Ovary (tissue), 9 donors: Measurements from ENCODE around the gene TUT7. TPM values are rescaled to one million over a fixed set of nuclear protein-coding genes. Genes with fewer than 3 reads are reported as not detected.

Experiments
- DNase-seq, 5 donors: peaks; one replicate each; pipeline ENCODE4 v3.0.0-alpha.2; 2019 to 2020
- H3K27ac ChIP-seq, 2 donors: fragments of 200-600 bp; one replicate each; pipeline versions ENCODE4 v1.5.1 to v1.8.0; 2019 to 2022
- H3K27me3 ChIP-seq: fragments of 200-600 bp; one replicate; pipeline ENCODE4 v1.8.0; 2022
- H3K36me3 ChIP-seq: fragments of 200-600 bp; sonication (generic); one replicate; pipeline ENCODE4 v1.5.1; 2019
- H3K4me1 ChIP-seq: one replicate; pipeline ENCODE4 v1.8.1; 2013; ENCODE audit warnings: mild to moderate bottlenecking, moderate library complexity; ENCODE audit not compliant: insufficient read depth
- H3K4me3 ChIP-seq: fragments of 200-600 bp; sonication (generic); one replicate; pipeline ENCODE4 v1.5.1; 2017
- H3K9me3 ChIP-seq, 2 donors: fragments of 200-600 bp in 1 of 2; sonication (generic) in 1 of 2; one replicate each; pipeline versions ENCODE4 v1.5.1 to v1.8.1; 2013 to 2019; ENCODE audit warnings: mild to moderate bottlenecking in 1 of 2, moderate library complexity in 1 of 2
- EP300 ChIP-seq: sonication (generic); formaldehyde crosslinking; IDR thresholded peaks from one replicate; pipeline ENCODE4 v1.6.1; 2017; ENCODE audit warnings: antibody characterized with exemption
- POLR2A ChIP-seq: fragments of 450-650 bp; IDR thresholded peaks from one replicate; pipeline ENCODE4 v1.6.1; 2017; ENCODE audit warnings: antibody characterized with exemption, mild to moderate bottlenecking, moderate library complexity
- WGBS, 3 donors: extraction: QIAGEN DNeasy Blood & Tissue Kit in 1 of 3; methylation state at CpG; one replicate each; pipeline versions ENCODE4 v1.1.5 to v1.1.7; 2013 to 2017; 5-methylcytosine and 5-hydroxymethylcytosine counted together
- intact Hi-C, 4 donors: fragments of 100-400 bp; cut with DNase I; formaldehyde crosslinking; loops; one replicate each; pipeline versions ENCODE4 v1.11.0 to v1.15.1; 2022 to 2023
- polyA plus RNA-seq, 2 donors: library from polyadenylated mRNA; stranded (reverse); fragments of 200-250 nt in 1 of 2; fragments of 350-450 nt in 1 of 2; fragmentation: Illumina TruSeq in 1 of 2; extraction: RNeasy Lipid Tissue Mini Kit (QIAGEN cat#74804) in 1 of 2; gene quantifications; one replicate each; pipeline ENCODE4 v1.2.3, GENCODE V29; 2013 to 2014
- total RNA-seq, 7 donors: library from RNA; depleted of rRNA in 2 of 7; stranded (reverse); fragments of >200 nt in 2 of 7; fragmentation: NEBNext Ultra II Directional in 3 of 7; extraction: Animal tissue kit (Norgen Biotek cat#: 25700) in 3 of 7; gene quantifications; one replicate each; pipeline versions ENCODE4 v1.1.0 to v1.2.4, GENCODE V29; 2016 to 2023
- TF ChIP-seq, protein P1 (sequence below), 3 donors: fragments of 450-650 bp in 2 of 3; fragments of 200-600 bp in 1 of 3; IDR thresholded peaks; one replicate each; pipeline versions ENCODE4 v1.5.1 to v1.8.0; 2016 to 2022; ENCODE audit warnings: antibody characterized with exemption in 3 of 3, mild to moderate bottlenecking in 1 of 3
- donor health status: DM: no; HTN: no; CAD: no; lungs with moderate emphysema.
- donor health status: DM: no; HTN: no; CAD: no.
- donor health status: Bipolar disorder and iron deficiency.
- donor health status: DM: yes; HTN: yes; CAD: no.
- donor health status: DM: no; HTN: no; CAD: no.
- donor health status: DM: yes; HTN: yes; CAD: no.

TUT7 gene
- total and polyA plus RNA-seq, 9 donors, result 10.5 to 30.0 (median 18.1) TPM

- TF ChIP-seq, protein P1, sequence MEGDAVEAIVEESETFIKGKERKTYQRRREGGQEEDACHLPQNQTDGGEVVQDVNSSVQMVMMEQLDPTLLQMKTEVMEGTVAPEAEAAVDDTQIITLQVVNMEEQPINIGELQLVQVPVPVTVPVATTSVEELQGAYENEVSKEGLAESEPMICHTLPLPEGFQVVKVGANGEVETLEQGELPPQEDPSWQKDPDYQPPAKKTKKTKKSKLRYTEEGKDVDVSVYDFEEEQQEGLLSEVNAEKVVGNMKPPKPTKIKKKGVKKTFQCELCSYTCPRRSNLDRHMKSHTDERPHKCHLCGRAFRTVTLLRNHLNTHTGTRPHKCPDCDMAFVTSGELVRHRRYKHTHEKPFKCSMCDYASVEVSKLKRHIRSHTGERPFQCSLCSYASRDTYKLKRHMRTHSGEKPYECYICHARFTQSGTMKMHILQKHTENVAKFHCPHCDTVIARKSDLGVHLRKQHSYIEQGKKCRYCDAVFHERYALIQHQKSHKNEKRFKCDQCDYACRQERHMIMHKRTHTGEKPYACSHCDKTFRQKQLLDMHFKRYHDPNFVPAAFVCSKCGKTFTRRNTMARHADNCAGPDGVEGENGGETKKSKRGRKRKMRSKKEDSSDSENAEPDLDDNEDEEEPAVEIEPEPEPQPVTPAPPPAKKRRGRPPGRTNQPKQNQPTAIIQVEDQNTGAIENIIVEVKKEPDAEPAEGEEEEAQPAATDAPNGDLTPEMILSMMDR (IDR thresholded peaks at IDR 0.05), result no peak
- TF ChIP-seq EP300, result no peak
- no peak for TF ChIP-seq POLR2A
- no peak overlapping the region for H3K4me3 ChIP-seq
- H3K9me3 ChIP-seq, result no peaks in the 10 kb centered on the region
- no peak overlapping the region for H3K27ac ChIP-seq
- H3K27me3 ChIP-seq, result no peaks in the 10 kb centered on the region
- WGBS, 3 donors, result 82 to 90% (median 82%) methylated on average over 1 of the region's 1 CpG
- intact Hi-C loops, result loop anchor here in 1 of 4 donors (5.0 kb wide), 1 partner anchor 37 kb away; no protein-coding TSS in a partner anchor
- no peak for DNase-seq
- no peaks in the 10 kb centered on the region for H3K36me3 ChIP-seq
- peaks cover 4% of the 10 kb centered on the region for H3K4me1 ChIP-seq
Observed at GRCh38 chr9:86329649-86330048, 24.6 kb downstream of the TUT7 start.

GRCh38 chr9:86328156-86328555 lies 26.1 kb downstream of the TUT7 start:
- Histone ChIP-seq H3K27ac (no peak overlapping the region), H3K9me3 (no peaks in the 10 kb centered on the region), H3K4me1 (no peaks in the 10 kb centered on the region), H3K4me3 (no peak overlapping the region), H3K27me3 (no peaks in the 10 kb centered on the region), H3K36me3 (no peaks in the 10 kb centered on the region)
- intact Hi-C loops, result no loop called here
- no peak for DNase-seq
- TF ChIP-seq EP300, result no peak
- TF ChIP-seq, protein P1 (IDR thresholded peaks at IDR 0.05), result no peak
- no peak for TF ChIP-seq POLR2A
- 64 to 69% (median 68%) methylated on average over 4 of the region's 4 CpGs for WGBS, 3 donors

GRCh38 chr9:86326536-86326935 lies 27.7 kb downstream of the TUT7 start:
- no peak overlapping the region for H3K4me3 ChIP-seq
- H3K27ac ChIP-seq, result no peak overlapping the region
- intact Hi-C loops, result no loop called here
- no peak for DNase-seq
- no peak for TF ChIP-seq EP300
- TF ChIP-seq POLR2A, result no peak
- TF ChIP-seq, protein P1 (IDR thresholded peaks at IDR 0.05), result no peak
- no peaks in the 10 kb centered on the region for H3K36me3 ChIP-seq
- no peaks in the 10 kb centered on the region for H3K27me3 ChIP-seq
- no peaks in the 10 kb centered on the region for H3K4me1 ChIP-seq
- WGBS, 3 donors, result 90 to 93% (median 92%) methylated on average over 3 of the region's 3 CpGs
- H3K9me3 ChIP-seq, result no peaks in the 10 kb centered on the region

- no peaks in the 10 kb centered on the region for H3K27me3 ChIP-seq
- intact Hi-C loops, result no loop called here
- no peaks in the 10 kb centered on the region for H3K4me1 ChIP-seq
- H3K4me3 ChIP-seq, result no peak overlapping the region
- no peak for DNase-seq
- no peaks in the 10 kb centered on the region for H3K36me3 ChIP-seq
- no peaks in the 10 kb centered on the region for H3K9me3 ChIP-seq
- no peak overlapping the region for H3K27ac ChIP-seq
- 89 to 97% (median 90%) methylated on average over 1 of the region's 1 CpG for WGBS, 3 donors
- TF ChIP-seq EP300, result no peak
- TF ChIP-seq, protein P1 (IDR thresholded peaks at IDR 0.05), result no peak
Observed at GRCh38 chr9:86324901-86325300, 29.3 kb downstream of the TUT7 start.
